Chondrocyte (in vitro differentiated cells): ENCODE measurements around the gene LCE5A. TPM values are rescaled to one million over a fixed set of nuclear protein-coding genes. Genes with fewer than 3 reads are reported as not detected.

Experiments used
- DNase-seq: peaks from one replicate; pipeline ENCODE4 v3.0.0; 2021; ENCODE audit warnings: mixed read lengths, low spot score
- H3K27ac Mint-ChIP-seq: one replicate; pipeline ENCODE4 v1.8.0; 2021; ENCODE audit warnings: mild to moderate bottlenecking, moderate library complexity, mixed read lengths; ENCODE audit not compliant: unreplicated experiment
- H3K27me3 Mint-ChIP-seq: 2 replicates; pipeline ENCODE4 v1.8.0; 2021; ENCODE audit warnings: low read depth, mixed read lengths
- H3K36me3 Mint-ChIP-seq: 2 replicates; pipeline ENCODE4 v1.8.0; 2021; ENCODE audit warnings: low read depth, mixed read lengths
- H3K4me1 Mint-ChIP-seq: 2 replicates; pipeline ENCODE4 v1.8.0; 2021; ENCODE audit warnings: low read depth, mild to moderate bottlenecking, mixed read lengths
- H3K4me3 Mint-ChIP-seq: one replicate; pipeline ENCODE4 v1.8.0; 2021; ENCODE audit warnings: mild to moderate bottlenecking, moderate library complexity, mixed read lengths; ENCODE audit not compliant: unreplicated experiment
- H3K9me3 Mint-ChIP-seq: 2 replicates; pipeline ENCODE4 v1.8.0; 2021; ENCODE audit warnings: low read depth, mixed read lengths
- total RNA-seq: library from RNA; stranded (reverse); gene quantifications from 3 replicates; pipeline ENCODE4 v1.2.1, GENCODE V29; 2021
- TF ChIP-seq, protein P1 (sequence below): fragments of 200-600 bp; sonication (generic); IDR thresholded peaks from 2 replicates; pipeline ENCODE4 v1.5.0; 2021; ENCODE audit warnings: antibody characterized with exemption, mild to moderate bottlenecking, moderate library complexity

The LCE5A gene
- total RNA-seq, 1 donor from 2014 or later, result not detected

DNA sequence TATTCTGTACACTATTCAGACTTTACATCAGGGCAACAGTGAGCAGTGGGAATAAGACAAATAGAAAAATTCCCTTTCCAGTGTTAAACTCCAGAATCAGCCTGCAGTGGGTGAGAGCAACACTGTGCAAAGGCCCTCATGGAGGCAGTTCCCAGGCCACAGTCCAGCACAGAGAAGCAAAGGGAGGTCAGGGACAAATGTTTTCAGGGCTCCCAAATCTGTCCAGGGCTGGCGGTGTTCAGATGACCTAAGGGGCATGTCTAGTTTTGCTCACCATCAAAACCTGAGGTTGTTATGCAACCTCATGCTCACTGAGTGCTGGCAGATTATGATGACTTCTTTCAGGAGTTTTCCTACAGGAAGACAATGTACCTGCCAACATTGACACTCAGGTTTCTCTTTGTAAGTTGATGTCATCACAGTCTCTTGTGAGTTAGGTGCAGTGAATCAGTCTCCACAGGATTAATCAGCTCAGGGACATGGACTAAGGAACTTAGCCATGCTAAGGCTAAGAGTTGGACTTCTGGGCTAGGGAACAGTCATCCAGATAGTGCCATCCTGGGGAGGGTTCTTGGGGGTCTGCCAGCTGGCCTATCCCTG is 3.6 kb upstream of the LCE5A start:
- Mint-ChIP-seq H3K4me3 (no peak overlapping the region), H3K27ac (no peak overlapping the region), H3K9me3 (peaks cover 19% of the 10 kb centered on the region), H3K4me1 (no peaks in the 10 kb centered on the region), H3K27me3 (no peaks in the 10 kb centered on the region), H3K36me3 (no peaks in the 10 kb centered on the region)
- no peak for DNase-seq
- TF ChIP-seq, protein P1, sequence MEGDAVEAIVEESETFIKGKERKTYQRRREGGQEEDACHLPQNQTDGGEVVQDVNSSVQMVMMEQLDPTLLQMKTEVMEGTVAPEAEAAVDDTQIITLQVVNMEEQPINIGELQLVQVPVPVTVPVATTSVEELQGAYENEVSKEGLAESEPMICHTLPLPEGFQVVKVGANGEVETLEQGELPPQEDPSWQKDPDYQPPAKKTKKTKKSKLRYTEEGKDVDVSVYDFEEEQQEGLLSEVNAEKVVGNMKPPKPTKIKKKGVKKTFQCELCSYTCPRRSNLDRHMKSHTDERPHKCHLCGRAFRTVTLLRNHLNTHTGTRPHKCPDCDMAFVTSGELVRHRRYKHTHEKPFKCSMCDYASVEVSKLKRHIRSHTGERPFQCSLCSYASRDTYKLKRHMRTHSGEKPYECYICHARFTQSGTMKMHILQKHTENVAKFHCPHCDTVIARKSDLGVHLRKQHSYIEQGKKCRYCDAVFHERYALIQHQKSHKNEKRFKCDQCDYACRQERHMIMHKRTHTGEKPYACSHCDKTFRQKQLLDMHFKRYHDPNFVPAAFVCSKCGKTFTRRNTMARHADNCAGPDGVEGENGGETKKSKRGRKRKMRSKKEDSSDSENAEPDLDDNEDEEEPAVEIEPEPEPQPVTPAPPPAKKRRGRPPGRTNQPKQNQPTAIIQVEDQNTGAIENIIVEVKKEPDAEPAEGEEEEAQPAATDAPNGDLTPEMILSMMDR, result no peak

DNA sequence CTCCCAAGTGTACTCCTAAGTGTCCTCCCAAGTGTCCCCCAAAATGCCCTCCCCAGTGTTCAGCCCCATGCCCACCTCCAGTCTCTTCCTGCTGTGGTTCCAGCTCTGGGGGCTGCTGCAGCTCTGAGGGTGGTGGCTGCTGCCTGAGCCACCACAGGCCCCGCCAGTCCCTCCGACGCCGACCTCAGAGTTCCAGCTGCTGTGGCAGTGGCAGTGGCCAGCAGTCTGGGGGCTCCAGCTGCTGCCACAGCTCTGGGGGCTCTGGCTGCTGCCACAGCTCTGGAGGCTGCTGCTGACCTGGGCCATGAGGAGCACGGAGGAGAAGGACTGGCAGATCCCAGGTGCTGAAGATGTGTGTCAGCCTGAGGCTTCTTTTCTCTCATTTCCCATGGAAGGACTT is 993 bp downstream of the LCE5A start:
- Mint-ChIP-seq H3K4me3 (no peak overlapping the region), H3K9me3 (peaks cover 27% of the 10 kb centered on the region), H3K4me1 (no peaks in the 10 kb centered on the region), H3K27ac (no peak overlapping the region), H3K27me3 (no peaks in the 10 kb centered on the region), H3K36me3 (no peaks in the 10 kb centered on the region)
- TF ChIP-seq, protein P1, result no peak
- no peak for DNase-seq

DNA sequence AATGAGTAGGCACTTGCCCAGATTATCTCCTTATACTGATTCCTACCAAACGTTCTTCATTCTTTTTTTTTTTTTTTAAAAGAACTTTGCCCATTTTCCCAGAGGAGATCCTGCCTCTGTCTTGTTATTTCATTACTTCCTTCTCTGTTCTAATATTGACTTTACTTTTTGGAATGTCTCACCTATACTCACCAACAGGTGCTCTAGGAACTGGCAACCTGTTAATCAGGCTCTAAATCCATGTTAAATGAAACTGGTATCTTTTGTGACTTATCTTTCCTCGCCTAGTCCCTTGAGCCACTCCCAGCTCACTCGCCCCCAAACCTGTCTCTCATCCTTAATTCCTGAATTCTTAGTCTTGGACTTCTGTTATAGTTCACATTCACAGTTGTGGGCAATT is 2.5 kb downstream of the LCE5A start:
- TF ChIP-seq, protein P1, result no peak
- H3K27me3 Mint-ChIP-seq, result no peaks in the 10 kb centered on the region
- no peak overlapping the region for H3K4me3 Mint-ChIP-seq
- no peak for DNase-seq
- no peaks in the 10 kb centered on the region for H3K4me1 Mint-ChIP-seq
- peaks cover 27% of the 10 kb centered on the region for H3K9me3 Mint-ChIP-seq
- H3K36me3 Mint-ChIP-seq, result no peaks in the 10 kb centered on the region
- H3K27ac Mint-ChIP-seq, result no peak overlapping the region

DNA sequence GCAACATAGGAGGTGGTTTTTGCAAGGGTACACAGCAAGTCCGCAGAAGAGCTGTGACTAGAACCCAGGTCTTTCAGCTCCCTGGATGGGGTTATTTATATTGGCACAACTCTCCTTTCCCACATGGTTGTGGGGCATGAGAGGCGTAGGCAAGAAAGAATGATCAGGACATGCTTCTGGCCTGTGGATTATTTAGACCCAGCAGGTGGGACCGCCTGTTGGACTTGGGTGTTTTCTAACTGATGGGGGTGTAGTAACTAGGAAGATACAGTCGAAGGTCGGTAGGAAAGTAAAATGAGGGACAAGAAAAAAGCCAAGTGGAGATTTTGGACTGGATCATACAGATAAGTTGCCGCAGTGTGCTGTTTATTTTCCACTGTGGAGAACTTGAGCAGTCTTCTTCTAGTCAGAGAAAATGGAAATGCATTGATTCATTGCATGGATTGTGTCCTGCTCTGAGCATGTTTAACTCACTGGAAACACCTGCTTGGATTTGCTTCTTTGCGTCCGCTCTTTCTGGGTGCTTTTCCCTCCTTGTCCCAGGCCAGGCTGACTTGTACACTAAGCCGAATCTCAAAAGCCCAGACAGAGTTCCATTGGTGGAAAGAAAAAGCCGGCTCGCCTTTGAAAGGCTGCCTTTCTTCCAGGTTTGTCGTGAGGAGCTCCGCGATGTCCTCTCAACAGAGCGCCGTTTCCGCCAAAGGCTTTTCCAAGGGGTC is 4.3 kb downstream of the LCE5A start:
- Mint-ChIP-seq H3K27ac (no peak overlapping the region), H3K36me3 (no peaks in the 10 kb centered on the region), H3K9me3 (peaks cover 20% of the 10 kb centered on the region), H3K4me3 (no peak overlapping the region), H3K4me1 (no peaks in the 10 kb centered on the region), H3K27me3 (no peaks in the 10 kb centered on the region)
- TF ChIP-seq, protein P1, result no peak
- no peak for DNase-seq

DNA sequence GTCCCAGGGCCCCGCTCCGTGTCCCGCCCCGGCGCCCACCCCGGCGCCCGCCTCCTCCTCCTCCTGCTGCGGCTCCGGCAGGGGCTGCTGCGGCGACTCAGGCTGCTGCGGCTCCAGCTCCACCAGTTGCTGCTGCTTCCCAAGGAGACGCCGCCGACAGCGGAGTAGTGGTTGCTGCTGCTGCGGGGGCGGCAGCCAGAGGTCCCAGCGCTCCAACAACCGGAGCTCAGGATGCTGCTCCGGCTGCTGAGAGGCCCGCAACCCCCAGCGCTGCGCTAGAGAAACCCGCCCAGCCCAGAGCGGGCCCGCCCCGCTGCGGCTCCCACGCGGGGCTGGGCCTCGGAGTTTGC is 4.8 kb downstream of the LCE5A start:
- H3K36me3 Mint-ChIP-seq, result no peaks in the 10 kb centered on the region
- H3K9me3 Mint-ChIP-seq, result peaks cover 18% of the 10 kb centered on the region
- TF ChIP-seq, protein P1, result no peak
- H3K4me1 Mint-ChIP-seq, result no peaks in the 10 kb centered on the region
- H3K27me3 Mint-ChIP-seq, result no peaks in the 10 kb centered on the region
- no peak overlapping the region for H3K27ac Mint-ChIP-seq
- DNase-seq, result no peak
- H3K4me3 Mint-ChIP-seq, result no peak overlapping the region
